Measurements from ENCODE around the gene CCDC142. TPM values are rescaled to one million over a fixed set of nuclear protein-coding genes. Genes with fewer than 3 reads are reported as not detected.

Gene CCDC142
- total and polyA plus RNA-seq, 9 of the 15 experiments (the other 6 are each of a cell fraction or from before 2014, with no cell fraction given) = 0.55 to 11.7 (median 7.2) TPM

- TF ChIP-seq ZNF518B (CRISPR knock-in tag; IDR thresholded peaks at IDR 0.05) (no peak), ZNF174 (CRISPR knock-in tag; IDR thresholded peaks at IDR 0.05) (no peak), ZNF140 (CRISPR knock-in tag; IDR thresholded peaks at IDR 0.05) (no peak), ERF (CRISPR knock-in tag; IDR thresholded peaks at IDR 0.05) (peak; percentile 75; the same call in 1 of the 2 replicates), ASH1L (IDR thresholded peaks at IDR 0.05; ENCODE audit: borderline replicate concordance, low read depth, partially characterized antibody) (peak; percentile 47), NR2C2 (CRISPR knock-in tag; IDR thresholded peaks at IDR 0.05) (peak; percentile 100), NR2C2 (tag; IDR thresholded peaks at IDR 0.05) (peak; percentile 100), HDAC2 (IDR thresholded peaks at IDR 0.05) (peak; percentile 87), TAF9B (IDR thresholded peaks at IDR 0.05; ENCODE audit: partially characterized antibody) (peak; percentile 82), FOXK2 (conservative IDR thresholded peaks at IDR 0.05 in 1 of 2, IDR thresholded peaks at IDR 0.05 in 1 of 2; ENCODE audit: low read depth in 2 of 2) (no peak; a peak in 1 of 4 replicates), ZBTB9 (CRISPR knock-in tag; IDR thresholded peaks at IDR 0.05) (0 out of 2 replicates have a peak, but pooled peaks have one; percentile 64), SUPT5H (IDR thresholded peaks at IDR 0.05) (peak; percentile 96), MLX (CRISPR knock-in tag; conservative IDR thresholded peaks at IDR 0.05) (no peak), ARID1B (IDR thresholded peaks at IDR 0.05) (peak; percentile 22; the same call in 1 of the 2 replicates), SETDB1 (IDR thresholded peaks at IDR 0.05; ENCODE audit: low read length) (no peak), ELF1 (tag; IDR thresholded peaks at IDR 0.05) (peak; percentile 89), ZNF133 (CRISPR knock-in tag; IDR thresholded peaks at IDR 0.05) (no peak), IRF2 (CRISPR knock-in tag; IDR thresholded peaks at IDR 0.05) (no peak), EP400 (IDR thresholded peaks at IDR 0.05) (peak; percentile 83), NFIC (IDR thresholded peaks at IDR 0.05) (peak; percentile 47; the same call in 1 of the 2 replicates), ZNF445 (CRISPR knock-in tag; IDR thresholded peaks at IDR 0.05; ENCODE audit: low read depth) (no peak)
Measured at GRCh38 chr2:74472086-74472944, 10.5 kb downstream of the CCDC142 start, which contains the start of gene MRPL53 (continued).

All from K562 (cell line).